Bladder microvascular endothelial cell (primary cell): Measurements from ENCODE around the gene MYL9. TPM values are rescaled to one million over a fixed set of nuclear protein-coding genes. Genes with fewer than 3 reads are reported as not detected.

ENCODE experiments used
- total RNA-seq: library from RNA; depleted of rRNA; stranded (reverse); fragments of >200 nt; gene quantifications from 2 replicates; pipeline ENCODE4 v1.2.3, GENCODE V29; 2014

MYL9 gene
- total RNA-seq, result 3.2 and 4.3 TPM in 2 replicates

DNA sequence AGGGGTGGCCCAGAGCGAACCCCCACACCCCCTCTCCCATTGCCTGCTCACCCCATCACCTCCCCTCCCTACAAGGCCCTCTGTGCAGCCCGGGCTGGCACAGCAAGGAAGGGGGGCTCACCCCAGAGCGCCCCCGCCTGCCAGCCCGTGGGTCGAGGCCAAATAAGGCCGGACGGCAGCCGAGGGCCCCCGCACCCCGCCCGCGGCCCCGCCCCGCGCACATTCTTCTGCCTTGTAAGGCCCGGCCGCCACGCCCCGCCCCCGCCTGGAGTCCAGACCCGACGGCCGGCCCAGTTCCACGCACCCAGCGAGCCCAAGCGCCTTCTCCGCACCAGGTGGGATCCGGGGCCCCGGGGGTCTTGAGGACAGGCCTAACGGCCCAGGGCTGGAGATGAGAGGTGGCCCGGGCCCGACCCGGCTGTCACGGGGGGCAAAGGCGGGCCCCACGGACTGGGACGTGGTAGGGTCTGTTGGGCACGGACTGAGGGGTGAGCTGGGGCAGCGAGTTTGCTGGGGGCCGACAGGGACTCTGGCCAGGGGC is at the start of gene MYL9:
MYL9 (plus strand) TSS at position 293 of the 541 bp plus-strand sequence. CDS start 3,366 bp downstream, outside the sequence.

DNA sequence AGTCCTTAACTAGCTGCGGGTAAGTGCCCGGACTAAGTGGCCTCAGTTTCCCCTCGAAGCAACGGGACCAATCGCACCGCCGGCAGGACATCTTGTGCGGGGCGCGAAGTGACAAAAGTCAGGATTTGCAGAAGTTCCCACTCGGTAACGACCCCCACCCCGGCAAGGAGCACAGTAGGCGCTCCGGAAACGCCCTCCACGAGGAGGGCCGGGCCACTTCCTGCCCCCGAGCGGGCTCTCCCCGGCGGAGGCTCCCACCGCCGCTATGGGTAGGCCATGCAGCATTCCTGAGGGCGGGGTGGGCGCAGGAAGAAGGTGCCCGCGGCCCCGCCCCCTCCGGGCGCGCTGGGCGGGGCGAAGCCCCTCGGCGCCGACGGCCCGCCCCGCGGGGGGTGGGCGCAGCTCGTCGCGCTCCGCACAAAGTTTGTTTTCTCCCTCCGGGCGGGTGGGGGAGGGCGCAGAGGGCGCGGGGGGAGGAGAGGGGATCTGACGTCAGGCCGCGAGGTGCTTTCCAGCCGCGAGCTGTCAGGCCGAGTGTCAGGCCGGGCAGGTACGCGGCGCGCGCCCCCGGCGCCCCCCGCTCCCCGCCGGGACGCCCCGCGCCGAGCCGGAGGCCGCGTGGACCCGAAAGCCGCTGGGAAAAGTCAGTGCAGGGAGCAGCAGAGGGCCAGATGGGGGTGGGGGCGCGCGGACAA is 31.9 kb downstream of the MYL9 start, which contains the start of gene TGIF2:
TGIF2 (plus strand) TSS at position 495 of the 695 bp plus-strand sequence. CDS start 5,178 bp downstream, outside the sequence.

Other genes with a start within 250 kb of the MYL9 start
- 5.8 and 22.0 TPM in 2 replicates for gene DLGAP4, start 235.2 kb upstream of the MYL9 start, total RNA-seq
- gene TGIF2, start 32.1 kb downstream of the MYL9 start, total RNA-seq, result 11.5 and 20.1 TPM in 2 replicates
- 59.6 and 77.4 TPM in 2 replicates for gene RAB5IF, start 64.3 kb downstream of the MYL9 start, total RNA-seq
- gene SLA2, start 104.7 kb downstream of the MYL9 start, total RNA-seq, result not detected in 2 replicates
- gene NDRG3, start 204.6 kb downstream of the MYL9 start, total RNA-seq, result 16.2 and 20.3 TPM in 2 replicates
- gene DSN1, start 232.2 kb downstream of the MYL9 start, total RNA-seq, result 21.0 and 22.8 TPM in 2 replicates